Loucy (cell line): ENCODE data around the gene ADAMTS14.

Source experiments
- CTCF ChIP-seq: fragments of 200-600 bp; sonication (generic); conservative IDR thresholded peaks from 2 replicates; pipeline ENCODE4 v1.5.1; 2014; ENCODE audit warnings: mild to moderate bottlenecking, antibody characterized with exemption, low read length
- EZH2phosphoT487 ChIP-seq: fragments of 200-600 bp; IDR thresholded peaks from 2 replicates; pipeline ENCODE4 v1.6.1; 2018; ENCODE audit warnings: antibody characterized with exemption, mild to moderate bottlenecking, moderate library complexity, borderline replicate concordance

DNA sequence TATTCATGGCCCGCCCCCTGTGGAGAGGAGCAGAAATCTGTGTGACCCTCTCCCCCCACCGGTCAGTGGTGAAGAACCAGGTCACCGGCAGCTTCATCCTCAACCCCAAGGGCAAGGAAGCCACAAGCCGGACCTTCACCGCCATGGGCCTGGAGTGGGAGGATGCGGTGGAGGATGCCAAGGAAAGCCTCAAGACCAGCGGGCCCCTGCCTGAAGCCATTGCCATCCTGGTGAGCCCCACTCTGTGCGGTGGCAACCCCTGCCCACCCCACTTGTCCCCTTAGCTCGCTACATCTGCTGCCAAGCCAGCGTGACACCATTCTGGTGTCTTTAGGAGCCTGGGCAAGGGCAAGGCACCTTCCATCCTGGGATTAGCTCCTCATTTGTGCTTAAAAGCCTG, 77.5 kb downstream of the ADAMTS14 start:
- no peak for TF ChIP-seq CTCF
- TF ChIP-seq EZH2phosphoT487: no peak
